DMS 273 (cell line): ENCODE measurements around the gene DNLZ.

Experiments
- DNase-seq: peaks from one replicate; lab custom pipeline; 2025; ENCODE audit not compliant: unreplicated experiment; lab: John Stamatoyannopoulos, UW

Gene DNLZ

GRCh38 chr9:136397643-136398042 is 34.1 kb upstream of the DNLZ start:
- no peak for DNase-seq

GRCh38 chr9:136396219-136396515 is 32.6 kb upstream of the DNLZ start:
- no peak for DNase-seq

- no peak for DNase-seq
Measured at GRCh38 chr9:136395345-136396218, 32.0 kb upstream of the DNLZ start.

GRCh38 chr9:136395020-136395340 is 31.4 kb upstream of the DNLZ start:
- DNase-seq: no peak

GRCh38 chr9:136394312-136395019 is 30.9 kb upstream of the DNLZ start:
- DNase-seq: no peak

GRCh38 chr9:136393531-136393930 is 30.0 kb upstream of the DNLZ start:
- DNase-seq: no peak

GRCh38 chr9:136392538-136393449 is 29.2 kb upstream of the DNLZ start:
- DNase-seq: no peak

GRCh38 chr9:136391737-136392537 is 28.4 kb upstream of the DNLZ start:
- no peak for DNase-seq

- DNase-seq: no peak
Measured at GRCh38 chr9:136389396-136389795, 25.9 kb upstream of the DNLZ start.

GRCh38 chr9:136387217-136387616 is 23.7 kb upstream of the DNLZ start:
- DNase-seq: no peak

- peak; percentile 80 for DNase-seq
Measured at GRCh38 chr9:136386018-136386417, 22.5 kb upstream of the DNLZ start.

- no peak for DNase-seq
Measured at GRCh38 chr9:136385015-136385414, 21.5 kb upstream of the DNLZ start.

- no peak for DNase-seq
Measured at GRCh38 chr9:136383436-136383835, 19.9 kb upstream of the DNLZ start.

GRCh38 chr9:136381966-136382513 is 18.5 kb upstream of the DNLZ start:
- DNase-seq: no peak

GRCh38 chr9:136381311-136381710 is 17.8 kb upstream of the DNLZ start:
- no peak for DNase-seq

- no peak for DNase-seq
Measured at GRCh38 chr9:136380381-136380780, 16.8 kb upstream of the DNLZ start.

- no peak for DNase-seq
Measured at GRCh38 chr9:136379891-136380290, 16.3 kb upstream of the DNLZ start.

- no peak for DNase-seq
Measured at GRCh38 chr9:136379401-136379800, 15.9 kb upstream of the DNLZ start.

GRCh38 chr9:136379003-136379287 is 15.4 kb upstream of the DNLZ start:
- no peak for DNase-seq

GRCh38 chr9:136378170-136379002 is 14.8 kb upstream of the DNLZ start:
- no peak for DNase-seq
